Tibial nerve (tissue), 4 donors: Measurements from ENCODE around the gene GLRX.

Experiments used
- CTCF ChIP-seq, 5 experiments: fragments of 200-600 bp in 3 of 5; fragments of 450-650 bp in 2 of 5; sonication (generic) in 3 of 5; IDR thresholded peaks; one replicate each; pipeline ENCODE4 v1.5.1; 2016 to 2019; ENCODE audit warnings: antibody characterized with exemption in 5 of 5, mild to moderate bottlenecking in 3 of 5, moderate library complexity in 2 of 5
- EP300 ChIP-seq, 2 donors: sonication (generic); formaldehyde crosslinking; IDR thresholded peaks; one replicate each; pipeline ENCODE4 v1.6.1; 2017; ENCODE audit warnings: antibody characterized with exemption in 2 of 2, mild to moderate bottlenecking in 1 of 2
- POLR2A ChIP-seq, 2 donors: fragments of 450-650 bp; IDR thresholded peaks; one replicate each; pipeline ENCODE4 v1.6.1; 2017; ENCODE audit warnings: antibody characterized with exemption in 2 of 2, mild to moderate bottlenecking in 2 of 2, moderate library complexity in 2 of 2

DNA sequence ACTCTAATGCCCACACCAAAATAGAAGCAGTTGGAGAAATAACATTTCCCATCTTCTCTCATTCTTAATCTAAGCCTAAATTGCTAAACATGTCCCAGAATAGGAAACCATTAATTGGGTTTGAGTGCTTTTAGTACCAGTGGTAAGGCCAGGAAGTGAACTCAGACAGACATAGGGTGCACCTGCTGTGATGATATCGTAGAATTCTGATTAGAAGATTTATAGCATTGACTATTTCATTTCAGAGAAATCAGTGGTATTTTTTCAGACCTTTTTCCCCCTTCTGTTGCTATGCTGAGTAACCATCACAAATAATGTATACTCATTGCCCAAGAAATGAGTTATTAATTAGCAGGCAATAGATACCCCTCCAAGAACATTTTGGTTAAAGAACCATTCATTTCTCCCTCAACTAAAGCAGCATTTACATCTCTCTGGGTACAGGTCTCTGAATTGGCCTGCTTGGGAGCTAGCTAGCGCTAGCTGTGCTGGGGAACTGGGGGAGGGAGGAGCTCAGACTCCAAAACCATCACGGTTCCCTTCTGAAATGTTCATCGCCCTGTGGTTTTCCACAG is 7.3 kb downstream of the GLRX start:
- TF ChIP-seq POLR2A (IDR thresholded peaks at IDR 0.05), result no peak
- no peak for TF ChIP-seq CTCF (IDR thresholded peaks at IDR 0.05)
- TF ChIP-seq EP300 (IDR thresholded peaks at IDR 0.05), result no peak
